Colonic mucosa (tissue), 4 donors: Measurements from ENCODE around the gene MED14. TPM values are rescaled to one million over a fixed set of nuclear protein-coding genes. Genes with fewer than 3 reads are reported as not detected.

Experiments
- DNase-seq: peaks from one replicate; pipeline ENCODE4 v3.0.0-alpha.2; 2020
- H3K27ac ChIP-seq: fragments of 200-600 bp; one replicate; pipeline ENCODE4 v1.8.0; 2021
- H3K27me3 ChIP-seq: fragments of 200-600 bp; one replicate; pipeline ENCODE4 v1.8.0; 2021
- H3K36me3 ChIP-seq: fragments of 200-600 bp; one replicate; pipeline ENCODE4 v1.8.0; 2021
- H3K4me1 ChIP-seq: fragments of 200-600 bp; one replicate; pipeline ENCODE4 v1.8.0; 2021; ENCODE audit warnings: mild to moderate bottlenecking
- H3K4me3 ChIP-seq: fragments of 200-600 bp; one replicate; pipeline ENCODE4 v1.8.0; 2021
- H3K9ac ChIP-seq, 2 donors: one replicate each; pipeline ENCODE4 v1.7.0; 2013; ENCODE audit warnings: control low read depth in 2 of 2, low read depth in 2 of 2, low read length in 2 of 2
- H3K9me3 ChIP-seq: fragments of 200-600 bp; one replicate; pipeline ENCODE4 v1.8.0; 2021
- intact Hi-C: fragments of 100-400 bp; cut with DNase I; formaldehyde crosslinking; loops from one replicate; pipeline ENCODE4 v1.14.1; 2022
- total RNA-seq, 2 donors: library from RNA; stranded (reverse); fragmentation: NEBNext Ultra II Directional in 1 of 2; extraction: Animal tissue kit (Norgen Biotek cat#: 25700) in 1 of 2; gene quantifications; one replicate each; pipeline ENCODE4 v1.2.1, GENCODE V29; 2021
- TF ChIP-seq, protein P1 (sequence below): fragments of 200-600 bp; IDR thresholded peaks from one replicate; pipeline ENCODE4 v1.8.0; 2022; ENCODE audit warnings: antibody characterized with exemption, mild to moderate bottlenecking
- donor health status: healthy.
- donor health status: DM: no; HTN: no; CAD: no.
- donor health status: DM: no; HTN: no; CAD: no.

Gene MED14
- total RNA-seq, 2 donors from 2014 or later, result 59.1 to 63.0 TPM

DNA sequence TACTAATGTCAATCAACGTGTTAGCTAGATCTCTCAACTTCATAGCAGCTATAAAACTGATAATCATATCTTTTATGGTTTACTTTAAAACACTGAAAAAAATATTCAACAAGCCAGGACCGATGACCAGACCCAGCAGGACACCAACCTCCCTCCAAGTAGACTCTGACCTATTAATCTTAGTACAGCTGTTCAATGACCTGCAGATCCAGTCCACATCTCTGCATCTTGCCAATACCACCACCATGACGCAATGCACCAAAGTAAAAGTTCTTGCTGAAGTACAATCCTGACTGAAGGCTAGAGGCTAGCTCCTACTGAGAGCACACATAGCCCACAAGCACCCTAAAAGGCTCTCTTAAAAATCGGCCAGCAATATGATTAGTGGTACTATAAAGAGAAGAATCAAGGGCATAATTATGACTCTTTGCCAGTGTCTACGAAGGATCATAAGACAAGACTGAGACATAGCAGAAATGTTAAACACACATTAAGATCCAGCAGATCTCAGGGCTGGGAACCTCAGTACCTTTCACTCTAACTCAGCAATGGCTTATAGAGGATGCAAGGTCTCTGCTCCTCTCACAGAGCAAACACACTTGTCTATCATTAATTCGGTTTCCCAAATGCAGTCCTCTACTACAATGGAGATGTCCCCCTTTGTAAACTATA is 7.6 kb downstream of the MED14 start:
- intact Hi-C loops, result no loop called here
- H3K9me3 ChIP-seq, result no peaks in the 10 kb centered on the region
- no peaks in the 10 kb centered on the region for H3K4me1 ChIP-seq
- no peak overlapping the region for H3K9ac ChIP-seq
- H3K36me3 ChIP-seq, result no peaks in the 10 kb centered on the region
- TF ChIP-seq, protein P1, sequence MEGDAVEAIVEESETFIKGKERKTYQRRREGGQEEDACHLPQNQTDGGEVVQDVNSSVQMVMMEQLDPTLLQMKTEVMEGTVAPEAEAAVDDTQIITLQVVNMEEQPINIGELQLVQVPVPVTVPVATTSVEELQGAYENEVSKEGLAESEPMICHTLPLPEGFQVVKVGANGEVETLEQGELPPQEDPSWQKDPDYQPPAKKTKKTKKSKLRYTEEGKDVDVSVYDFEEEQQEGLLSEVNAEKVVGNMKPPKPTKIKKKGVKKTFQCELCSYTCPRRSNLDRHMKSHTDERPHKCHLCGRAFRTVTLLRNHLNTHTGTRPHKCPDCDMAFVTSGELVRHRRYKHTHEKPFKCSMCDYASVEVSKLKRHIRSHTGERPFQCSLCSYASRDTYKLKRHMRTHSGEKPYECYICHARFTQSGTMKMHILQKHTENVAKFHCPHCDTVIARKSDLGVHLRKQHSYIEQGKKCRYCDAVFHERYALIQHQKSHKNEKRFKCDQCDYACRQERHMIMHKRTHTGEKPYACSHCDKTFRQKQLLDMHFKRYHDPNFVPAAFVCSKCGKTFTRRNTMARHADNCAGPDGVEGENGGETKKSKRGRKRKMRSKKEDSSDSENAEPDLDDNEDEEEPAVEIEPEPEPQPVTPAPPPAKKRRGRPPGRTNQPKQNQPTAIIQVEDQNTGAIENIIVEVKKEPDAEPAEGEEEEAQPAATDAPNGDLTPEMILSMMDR, result no peak
- DNase-seq, result no peak
- no peaks in the 10 kb centered on the region for H3K27me3 ChIP-seq
- H3K4me3 ChIP-seq, result no peak overlapping the region
- no peak overlapping the region for H3K27ac ChIP-seq

DNA sequence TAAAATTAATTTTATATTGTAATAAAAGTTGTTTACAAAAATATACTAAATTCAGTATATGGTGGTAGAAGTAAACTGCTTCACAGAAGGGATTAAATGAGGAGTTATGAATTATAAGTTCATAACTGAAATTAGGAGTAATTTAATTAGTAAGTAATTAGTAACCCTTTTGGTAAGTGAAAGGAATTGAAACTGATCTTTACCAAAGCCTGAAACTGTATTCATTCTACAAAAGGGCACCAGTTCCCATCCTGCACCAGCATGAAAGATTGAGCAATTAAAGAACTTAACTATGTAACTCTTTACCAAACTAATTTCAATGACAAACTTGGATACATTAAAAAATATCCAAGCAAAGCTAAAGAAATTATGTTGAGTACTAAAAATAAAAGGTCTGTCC is 8.2 kb downstream of the MED14 start:
- no peak for DNase-seq
- no peak overlapping the region for H3K27ac ChIP-seq
- intact Hi-C loops, result no loop called here
- H3K9me3 ChIP-seq, result no peaks in the 10 kb centered on the region
- H3K9ac ChIP-seq, result no peak overlapping the region
- no peaks in the 10 kb centered on the region for H3K27me3 ChIP-seq
- no peaks in the 10 kb centered on the region for H3K36me3 ChIP-seq
- TF ChIP-seq, protein P1, result no peak
- H3K4me3 ChIP-seq, result no peak overlapping the region
- H3K4me1 ChIP-seq, result no peaks in the 10 kb centered on the region

DNA sequence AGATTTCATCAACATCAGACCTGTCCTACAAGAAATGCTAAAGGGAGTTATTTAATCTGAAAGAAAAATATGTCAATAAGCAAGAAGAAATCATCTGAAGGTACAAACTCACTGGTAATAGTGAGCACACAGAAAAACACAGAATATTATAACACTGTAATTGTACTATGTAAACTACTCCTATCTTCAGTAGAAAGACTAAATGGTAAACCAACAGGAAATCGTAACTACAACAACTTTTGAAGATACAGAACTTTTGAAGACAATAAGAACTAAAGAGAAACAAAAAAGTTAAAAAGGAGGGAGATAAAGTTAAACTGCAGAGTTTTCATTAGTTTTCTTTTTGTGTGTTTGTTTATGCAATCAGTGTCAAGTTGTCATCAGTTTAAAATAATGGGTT is 12.4 kb downstream of the MED14 start:
- Histone ChIP-seq H3K27me3 (no peaks in the 10 kb centered on the region), H3K4me1 (no peaks in the 10 kb centered on the region), H3K9me3 (no peaks in the 10 kb centered on the region), H3K27ac (no peak overlapping the region), H3K9ac (no peak overlapping the region), H3K4me3 (no peak overlapping the region), H3K36me3 (no peaks in the 10 kb centered on the region)
- TF ChIP-seq, protein P1, result no peak
- intact Hi-C loops, result no loop called here
- no peak for DNase-seq

DNA sequence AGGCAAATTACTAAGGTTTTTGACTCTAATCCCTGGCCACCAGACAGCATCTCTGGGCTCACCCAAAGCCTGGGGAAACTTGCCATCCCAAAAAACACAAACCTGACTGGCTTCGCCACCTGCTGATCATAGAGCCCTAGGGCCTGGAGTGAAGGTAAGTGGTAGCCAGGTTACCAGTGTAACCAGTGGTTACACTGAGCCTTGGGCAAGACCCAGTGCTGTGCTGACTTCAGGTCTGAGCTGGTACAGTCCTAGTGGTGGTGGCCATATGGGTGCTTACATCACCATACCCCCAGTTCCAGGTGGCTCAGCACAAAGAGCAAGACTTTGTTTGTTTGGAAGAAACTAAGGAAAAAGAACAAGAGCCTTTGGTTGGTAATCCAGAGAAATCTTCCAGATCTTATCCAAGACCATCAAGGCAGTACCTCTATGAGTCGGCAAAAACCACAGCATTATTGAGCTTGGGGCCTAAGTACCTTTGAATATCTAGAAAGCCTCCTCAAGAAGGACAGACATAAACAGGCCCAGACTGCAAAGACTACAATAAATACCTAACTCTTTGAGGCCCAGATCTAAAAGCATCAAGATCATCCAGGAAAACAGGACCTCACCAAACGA is 13.7 kb downstream of the MED14 start:
- no peak overlapping the region for H3K27ac ChIP-seq

DNA sequence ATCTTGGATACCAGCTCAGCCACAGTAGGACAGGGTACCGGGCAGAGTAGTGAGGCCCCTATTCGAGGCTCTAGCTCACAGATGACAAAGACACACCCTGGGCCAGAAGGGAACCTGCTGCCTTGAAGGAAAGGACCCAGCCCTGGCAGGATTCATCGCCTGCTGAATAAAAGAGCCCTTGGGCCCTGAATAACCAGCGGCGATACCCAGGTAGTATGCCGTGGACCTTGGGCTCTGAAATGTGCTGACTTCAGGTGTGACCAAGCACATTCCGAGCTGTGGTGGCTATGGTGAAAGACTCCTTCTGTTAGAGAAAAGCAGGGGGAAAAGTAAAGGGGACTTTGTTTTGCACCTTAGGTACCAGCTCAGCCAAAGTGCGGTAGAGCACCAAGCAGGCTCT is 14.6 kb downstream of the MED14 start:
- no peak for DNase-seq
- Histone ChIP-seq H3K9ac (no peak overlapping the region), H3K36me3 (no peaks in the 10 kb centered on the region), H3K4me1 (no peaks in the 10 kb centered on the region), H3K27me3 (no peaks in the 10 kb centered on the region), H3K9me3 (no peaks in the 10 kb centered on the region), H3K27ac (no peak overlapping the region), H3K4me3 (no peak overlapping the region)
- TF ChIP-seq, protein P1, result no peak
- intact Hi-C loops, result no loop called here

More for the DNA sequence above, 13.7 kb downstream of the MED14 start:
- no peaks in the 10 kb centered on the region for H3K9me3 ChIP-seq
- H3K9ac ChIP-seq, result no peak overlapping the region
- no peak overlapping the region for H3K4me3 ChIP-seq
- no peaks in the 10 kb centered on the region for H3K36me3 ChIP-seq
- DNase-seq, result no peak
- intact Hi-C loops, result no loop called here
- H3K27me3 ChIP-seq, result no peaks in the 10 kb centered on the region
- H3K4me1 ChIP-seq, result no peaks in the 10 kb centered on the region
- TF ChIP-seq, protein P1, result no peak
